IMR-90 (cell line): ENCODE results near the gene PRR27.

Experiments used
- CEBPB ChIP-seq: IDR thresholded peaks from 2 replicates; pipeline ENCODE4 v1.6.1; 2012; ENCODE audit warnings: low read depth, low read length, improper control_type of control experiment
- CHD1 ChIP-seq: IDR thresholded peaks from 2 replicates; pipeline ENCODE4 v1.6.1; 2012; ENCODE audit warnings: low read depth, low read length, improper control_type of control experiment
- MAFK ChIP-seq: IDR thresholded peaks from 2 replicates; pipeline ENCODE4 v1.6.1; 2012; ENCODE audit warnings: low read depth, low read length, improper control_type of control experiment
- MAZ ChIP-seq: IDR thresholded peaks from 2 replicates; pipeline ENCODE4 v1.6.1; 2012; ENCODE audit warnings: low read depth, mild to moderate bottlenecking, low read length, improper control_type of control experiment, moderate library complexity, borderline replicate concordance
- MXI1 ChIP-seq: IDR thresholded peaks from 2 replicates; pipeline ENCODE4 v1.6.1; 2012; ENCODE audit warnings: low read depth, mild to moderate bottlenecking, low read length, moderate library complexity, borderline replicate concordance
- POLR2A ChIP-seq: IDR thresholded peaks from 2 replicates; pipeline ENCODE4 v1.6.1; 2012; ENCODE audit warnings: mild to moderate bottlenecking, low read depth, low read length
- RAD21 ChIP-seq: IDR thresholded peaks from 2 replicates; pipeline ENCODE4 v1.6.1; 2012; ENCODE audit warnings: low read length, improper control_type of control experiment
- RCOR1 ChIP-seq: IDR thresholded peaks from 2 replicates; pipeline ENCODE4 v1.6.1; 2012; ENCODE audit warnings: mild to moderate bottlenecking, low read length, improper control_type of control experiment; ENCODE audit not compliant: insufficient replicate concordance
- RFX5 ChIP-seq: IDR thresholded peaks from 2 replicates; pipeline ENCODE4 v1.8.0; 2012; ENCODE audit warnings: low read depth, mild to moderate bottlenecking, low read length, moderate library complexity
- SMC3 ChIP-seq: fragments of 150-350 bp; IDR thresholded peaks from 2 replicates; pipeline ENCODE4 v1.6.1; 2016; ENCODE audit warnings: low read depth, mild to moderate bottlenecking, antibody characterized with exemption, low read length, moderate library complexity
- TF ChIP-seq, protein P1 (sequence below): conservative IDR thresholded peaks from 2 replicates; pipeline ENCODE4 v1.5.1; 2012; ENCODE audit warnings: mild to moderate bottlenecking, low read depth, low read length, improper control_type of control experiment
- TF ChIP-seq, protein P2 (sequence below): fragments of 150-350 bp; IDR thresholded peaks from 2 replicates; pipeline ENCODE4 v1.6.1; 2016; ENCODE audit warnings: low read depth, mild to moderate bottlenecking, low read length, moderate library complexity, borderline replicate concordance
- TF ChIP-seq, protein P3 (sequence below): fragments of 150-350 bp; IDR thresholded peaks from 2 replicates; pipeline ENCODE4 v1.6.1; 2017; ENCODE audit warnings: mild to moderate bottlenecking, antibody characterized with exemption, low read length, low read depth

DNA sequence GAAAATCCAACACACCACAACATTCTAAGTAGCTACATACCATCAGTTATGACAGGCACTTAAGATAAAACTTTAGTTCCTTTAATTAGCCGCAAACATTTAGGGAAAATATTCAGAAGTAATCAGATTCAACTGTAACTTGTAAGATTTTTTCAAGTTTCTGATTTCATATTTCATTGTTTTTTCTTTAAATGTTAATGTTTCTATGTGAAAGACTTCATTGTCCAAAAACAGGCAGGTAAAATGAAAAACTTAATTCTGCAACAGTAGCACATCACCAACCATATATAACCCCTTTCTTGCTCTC is 29.9 kb downstream of the PRR27 start:
- TF ChIP-seq RAD21 = no peak
- TF ChIP-seq, protein P1, sequence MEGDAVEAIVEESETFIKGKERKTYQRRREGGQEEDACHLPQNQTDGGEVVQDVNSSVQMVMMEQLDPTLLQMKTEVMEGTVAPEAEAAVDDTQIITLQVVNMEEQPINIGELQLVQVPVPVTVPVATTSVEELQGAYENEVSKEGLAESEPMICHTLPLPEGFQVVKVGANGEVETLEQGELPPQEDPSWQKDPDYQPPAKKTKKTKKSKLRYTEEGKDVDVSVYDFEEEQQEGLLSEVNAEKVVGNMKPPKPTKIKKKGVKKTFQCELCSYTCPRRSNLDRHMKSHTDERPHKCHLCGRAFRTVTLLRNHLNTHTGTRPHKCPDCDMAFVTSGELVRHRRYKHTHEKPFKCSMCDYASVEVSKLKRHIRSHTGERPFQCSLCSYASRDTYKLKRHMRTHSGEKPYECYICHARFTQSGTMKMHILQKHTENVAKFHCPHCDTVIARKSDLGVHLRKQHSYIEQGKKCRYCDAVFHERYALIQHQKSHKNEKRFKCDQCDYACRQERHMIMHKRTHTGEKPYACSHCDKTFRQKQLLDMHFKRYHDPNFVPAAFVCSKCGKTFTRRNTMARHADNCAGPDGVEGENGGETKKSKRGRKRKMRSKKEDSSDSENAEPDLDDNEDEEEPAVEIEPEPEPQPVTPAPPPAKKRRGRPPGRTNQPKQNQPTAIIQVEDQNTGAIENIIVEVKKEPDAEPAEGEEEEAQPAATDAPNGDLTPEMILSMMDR = no peak
- TF ChIP-seq POLR2A = no peak
- TF ChIP-seq, protein P2, sequence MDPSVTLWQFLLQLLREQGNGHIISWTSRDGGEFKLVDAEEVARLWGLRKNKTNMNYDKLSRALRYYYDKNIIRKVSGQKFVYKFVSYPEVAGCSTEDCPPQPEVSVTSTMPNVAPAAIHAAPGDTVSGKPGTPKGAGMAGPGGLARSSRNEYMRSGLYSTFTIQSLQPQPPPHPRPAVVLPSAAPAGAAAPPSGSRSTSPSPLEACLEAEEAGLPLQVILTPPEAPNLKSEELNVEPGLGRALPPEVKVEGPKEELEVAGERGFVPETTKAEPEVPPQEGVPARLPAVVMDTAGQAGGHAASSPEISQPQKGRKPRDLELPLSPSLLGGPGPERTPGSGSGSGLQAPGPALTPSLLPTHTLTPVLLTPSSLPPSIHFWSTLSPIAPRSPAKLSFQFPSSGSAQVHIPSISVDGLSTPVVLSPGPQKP = no peak
- TF ChIP-seq RCOR1 = no peak
- TF ChIP-seq CEBPB = no peak
- TF ChIP-seq, protein P3, sequence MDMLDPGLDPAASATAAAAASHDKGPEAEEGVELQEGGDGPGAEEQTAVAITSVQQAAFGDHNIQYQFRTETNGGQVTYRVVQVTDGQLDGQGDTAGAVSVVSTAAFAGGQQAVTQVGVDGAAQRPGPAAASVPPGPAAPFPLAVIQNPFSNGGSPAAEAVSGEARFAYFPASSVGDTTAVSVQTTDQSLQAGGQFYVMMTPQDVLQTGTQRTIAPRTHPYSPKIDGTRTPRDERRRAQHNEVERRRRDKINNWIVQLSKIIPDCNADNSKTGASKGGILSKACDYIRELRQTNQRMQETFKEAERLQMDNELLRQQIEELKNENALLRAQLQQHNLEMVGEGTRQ = no peak
- no peak for TF ChIP-seq CHD1
- no peak for TF ChIP-seq MAFK
- TF ChIP-seq RFX5 = no peak
- no peak for TF ChIP-seq SMC3
- no peak for TF ChIP-seq MXI1
- TF ChIP-seq MAZ = no peak
